Diencephalon (tissue), 1 donor: ENCODE data around the gene MSN. TPM values are rescaled to one million over a fixed set of nuclear protein-coding genes. Genes with fewer than 3 reads are reported as not detected.

Source experiments
- total RNA-seq: library from RNA; depleted of rRNA; stranded (reverse); fragments of >200 nt; gene quantifications from one replicate; pipeline ENCODE4 v1.2.3, GENCODE V29; 2014

The MSN gene
- total RNA-seq, result 41.1 TPM

DNA sequence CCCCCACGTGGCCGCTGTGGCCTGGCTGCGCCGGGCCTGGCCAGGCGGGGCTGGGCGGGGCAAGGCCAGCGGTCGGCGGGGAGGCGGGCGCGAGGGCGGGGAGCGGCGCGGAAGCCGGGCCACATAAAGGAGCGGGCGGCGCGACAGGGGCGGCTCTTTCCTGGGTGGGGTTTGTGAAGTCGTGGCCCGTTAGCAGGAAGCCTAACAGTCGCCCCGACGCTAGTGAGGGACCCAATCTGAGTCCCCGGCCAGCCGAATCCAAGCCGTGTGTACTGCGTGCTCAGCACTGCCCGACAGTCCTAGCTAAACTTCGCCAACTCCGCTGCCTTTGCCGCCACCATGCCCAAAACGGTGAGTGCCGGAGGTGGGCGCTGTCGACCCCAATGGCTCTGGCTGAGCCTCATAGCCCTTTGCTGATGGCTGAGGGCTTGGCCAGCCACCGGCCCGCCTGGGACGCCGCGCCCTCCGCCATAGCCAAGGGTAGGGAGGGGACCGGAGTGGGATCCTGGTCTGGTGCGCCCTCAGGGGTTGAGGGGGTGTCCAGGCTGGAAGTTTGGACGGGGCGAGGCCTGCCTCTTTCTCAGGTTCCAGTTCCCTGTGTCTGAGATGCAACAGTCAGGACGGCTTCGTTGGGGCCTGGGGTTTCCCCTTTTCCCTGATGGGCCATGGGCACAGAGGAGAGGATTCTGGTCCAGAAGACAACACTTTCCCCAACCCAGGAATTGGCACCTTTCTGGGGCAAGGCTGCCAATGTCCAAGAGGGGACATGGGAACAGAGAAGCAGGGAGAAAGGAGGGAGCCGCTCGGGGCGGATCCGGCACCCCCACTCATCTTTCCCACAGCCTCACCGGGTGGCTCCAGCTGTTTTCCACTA, at the start of gene MSN:
MSN (plus strand) TSS at position 152 of the 874 bp plus-strand sequence; CDS start at position 340, 188 bp downstream.

Other genes starting within 250 kb of the MSN start
- 13.6 TPM for gene LAS1L, start 132.9 kb upstream of the MSN start, total RNA-seq